ENCODE measurements around the gene CIC.

DNA sequence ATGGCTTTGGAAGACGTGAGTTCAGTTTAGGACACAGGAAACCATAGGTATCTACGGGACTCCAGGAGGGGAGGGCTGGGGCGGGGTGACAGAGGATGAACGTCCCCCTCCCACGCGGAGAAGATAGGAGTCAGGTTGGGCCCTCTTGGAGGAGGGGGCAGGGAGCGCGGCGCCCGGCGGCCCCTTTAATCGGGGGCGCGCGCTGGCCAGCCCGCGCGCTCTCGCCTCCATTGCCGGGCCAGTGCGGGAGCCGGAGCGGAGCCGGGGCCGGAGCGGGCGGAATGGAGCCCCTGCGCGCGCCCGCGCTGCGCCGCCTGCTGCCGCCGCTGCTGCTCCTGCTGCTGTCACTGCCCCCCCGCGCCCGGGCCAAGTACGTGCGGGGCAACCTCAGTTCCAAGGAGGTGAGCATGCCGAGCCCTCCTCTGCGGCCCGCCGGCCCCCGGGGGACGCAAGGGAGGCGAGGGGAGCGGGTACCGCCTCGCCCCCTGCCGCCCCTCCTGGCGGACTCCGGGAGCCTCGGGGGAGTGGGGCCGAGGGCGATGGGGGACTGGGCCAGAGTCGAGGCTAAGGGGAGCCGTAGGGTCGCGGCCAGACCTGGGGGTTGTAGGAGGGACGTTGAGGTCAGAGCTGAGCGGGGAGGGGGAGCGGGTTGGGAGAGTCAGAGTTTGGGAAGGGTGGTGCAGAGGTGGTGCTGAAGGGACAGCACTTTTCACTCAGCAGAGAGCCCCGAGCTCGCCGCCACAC lies 44.2 kb downstream of the CIC start, which contains the start of gene TMEM145:
- TF ChIP-seq, protein P1, sequence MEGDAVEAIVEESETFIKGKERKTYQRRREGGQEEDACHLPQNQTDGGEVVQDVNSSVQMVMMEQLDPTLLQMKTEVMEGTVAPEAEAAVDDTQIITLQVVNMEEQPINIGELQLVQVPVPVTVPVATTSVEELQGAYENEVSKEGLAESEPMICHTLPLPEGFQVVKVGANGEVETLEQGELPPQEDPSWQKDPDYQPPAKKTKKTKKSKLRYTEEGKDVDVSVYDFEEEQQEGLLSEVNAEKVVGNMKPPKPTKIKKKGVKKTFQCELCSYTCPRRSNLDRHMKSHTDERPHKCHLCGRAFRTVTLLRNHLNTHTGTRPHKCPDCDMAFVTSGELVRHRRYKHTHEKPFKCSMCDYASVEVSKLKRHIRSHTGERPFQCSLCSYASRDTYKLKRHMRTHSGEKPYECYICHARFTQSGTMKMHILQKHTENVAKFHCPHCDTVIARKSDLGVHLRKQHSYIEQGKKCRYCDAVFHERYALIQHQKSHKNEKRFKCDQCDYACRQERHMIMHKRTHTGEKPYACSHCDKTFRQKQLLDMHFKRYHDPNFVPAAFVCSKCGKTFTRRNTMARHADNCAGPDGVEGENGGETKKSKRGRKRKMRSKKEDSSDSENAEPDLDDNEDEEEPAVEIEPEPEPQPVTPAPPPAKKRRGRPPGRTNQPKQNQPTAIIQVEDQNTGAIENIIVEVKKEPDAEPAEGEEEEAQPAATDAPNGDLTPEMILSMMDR (IDR thresholded peaks at IDR 0.05): peak in 1 of 4 experiments; percentile 44
- no peak for TF ChIP-seq POLR2AphosphoS5 (IDR thresholded peaks at IDR 0.05)
